Loucy (cell line): ENCODE data around the gene ABCC8.

Source experiments
- H2AFZ ChIP-seq: fragments of 200-600 bp; sonication (generic); 2 replicates; pipeline ENCODE4 v1.6.0; 2016; ENCODE audit warnings: antibody characterized with exemption, mild to moderate bottlenecking, low read length, moderate library complexity
- H3F3A ChIP-seq: fragments of 200-600 bp; 2 replicates; pipeline ENCODE4 v1.6.0; 2016; ENCODE audit warnings: antibody characterized with exemption, low read depth, mild to moderate bottlenecking
- H3K27me3 ChIP-seq: fragments of 200-600 bp; sonication (generic); 2 replicates; pipeline ENCODE4 v1.6.1; 2014; ENCODE audit warnings: low read length, mild to moderate bottlenecking; ENCODE audit not compliant: insufficient read depth, poor library complexity, severe bottlenecking
- H3K36me3 ChIP-seq: fragments of 200-600 bp; sonication (generic); 2 replicates; pipeline ENCODE4 v1.6.1; 2016; ENCODE audit warnings: low read length; ENCODE audit not compliant: insufficient read depth
- H3K4me1 ChIP-seq: fragments of 200-600 bp; sonication (generic); 2 replicates; pipeline ENCODE4 v1.5.1; 2014; ENCODE audit warnings: low read length, mild to moderate bottlenecking; ENCODE audit not compliant: insufficient read depth, poor library complexity, severe bottlenecking
- H3K4me2 ChIP-seq: fragments of 200-600 bp; sonication (generic); 2 replicates; pipeline ENCODE4 v1.6.0; 2014; ENCODE audit warnings: antibody characterized with exemption, low read length, low read depth, mild to moderate bottlenecking; ENCODE audit not compliant: poor library complexity, severe bottlenecking
- H3K4me3 ChIP-seq: fragments of 200-600 bp; sonication (generic); 2 replicates; pipeline ENCODE4 v1.5.1; 2014; ENCODE audit warnings: low read length, mild to moderate bottlenecking, mixed read lengths; ENCODE audit not compliant: poor library complexity, severe bottlenecking
- H3K79me2 ChIP-seq: fragments of 200-600 bp; sonication (generic); 2 replicates; pipeline ENCODE4 v1.6.1; 2014; ENCODE audit warnings: low read length; ENCODE audit not compliant: insufficient read depth
- H3K9ac ChIP-seq: fragments of 200-600 bp; sonication (generic); 2 replicates; pipeline ENCODE4 v1.6.0; 2014; ENCODE audit warnings: mild to moderate bottlenecking, low read depth, low read length, moderate library complexity; ENCODE audit not compliant: poor library complexity, severe bottlenecking
- H3K9me2 ChIP-seq: fragments of 200-600 bp; sonication (generic); replicated peaks from 2 replicates; pipeline ENCODE4 v1.6.1; 2016; ENCODE audit warnings: low read depth, low read length, mixed read lengths
- H3K9me3 ChIP-seq: fragments of 200-600 bp; sonication (generic); 2 replicates; pipeline ENCODE4 v1.6.1; 2014; ENCODE audit warnings: mild to moderate bottlenecking, antibody characterized with exemption, low read length, low read depth; ENCODE audit not compliant: insufficient read depth
- H4K20me1 ChIP-seq: fragments of 200-600 bp; sonication (generic); 2 replicates; pipeline ENCODE4 v1.6.0; 2014; ENCODE audit warnings: antibody characterized with exemption, low read length, mild to moderate bottlenecking; ENCODE audit not compliant: insufficient read depth, poor library complexity, severe bottlenecking
- CTCF ChIP-seq: fragments of 200-600 bp; sonication (generic); conservative IDR thresholded peaks from 2 replicates; pipeline ENCODE4 v1.5.1; 2014; ENCODE audit warnings: mild to moderate bottlenecking, antibody characterized with exemption, low read length
- EZH2phosphoT487 ChIP-seq: fragments of 200-600 bp; IDR thresholded peaks from 2 replicates; pipeline ENCODE4 v1.6.1; 2018; ENCODE audit warnings: antibody characterized with exemption, mild to moderate bottlenecking, moderate library complexity, borderline replicate concordance

Gene ABCC8

GRCh38 chr11:17431139-17431538 is 45.5 kb downstream of the ABCC8 start:
- Histone ChIP-seq H3K4me1 (peaks cover 21% of the 10 kb centered on the region), H3K4me3 (no peak overlapping the region), H3K9me2 (no peaks in the 10 kb centered on the region), H3K79me2 (no peaks in the 10 kb centered on the region), H3F3A (no peaks in the 10 kb centered on the region), H2AFZ (no peak overlapping the region), H3K27me3 (no peaks in the 10 kb centered on the region), H3K9me3 (no peaks in the 10 kb centered on the region), H3K9ac (no peak overlapping the region), H3K36me3 (no peaks in the 10 kb centered on the region), H4K20me1 (no peaks in the 10 kb centered on the region), H3K4me2 (no peak overlapping the region)
- no peak for TF ChIP-seq EZH2phosphoT487
- no peak for TF ChIP-seq CTCF

- no peaks in the 10 kb centered on the region for H3F3A ChIP-seq
- no peak overlapping the region for H3K4me3 ChIP-seq
These were observed 46.0 kb downstream of the ABCC8 start for GRCh38 chr11:17430616-17431015.

GRCh38 chr11:17428925-17429324 is 47.7 kb downstream of the ABCC8 start:
- H3K9ac ChIP-seq, result no peak overlapping the region
- no peak overlapping the region for H3K4me2 ChIP-seq
- no peaks in the 10 kb centered on the region for H3F3A ChIP-seq
- no peaks in the 10 kb centered on the region for H3K27me3 ChIP-seq
- no peaks in the 10 kb centered on the region for H3K9me2 ChIP-seq
- peaks cover 16% of the 10 kb centered on the region for H3K4me1 ChIP-seq
- no peaks in the 10 kb centered on the region for H4K20me1 ChIP-seq
- no peak overlapping the region for H3K4me3 ChIP-seq
- H2AFZ ChIP-seq, result no peak overlapping the region
- H3K79me2 ChIP-seq, result no peaks in the 10 kb centered on the region
- no peaks in the 10 kb centered on the region for H3K36me3 ChIP-seq
- TF ChIP-seq CTCF, result no peak
- TF ChIP-seq EZH2phosphoT487, result no peak
- no peaks in the 10 kb centered on the region for H3K9me3 ChIP-seq

More at GRCh38 chr11:17430616-17431015, 46.0 kb downstream of the ABCC8 start:
- H3K4me1 ChIP-seq, result peaks cover 21% of the 10 kb centered on the region
- no peak for TF ChIP-seq CTCF
- TF ChIP-seq EZH2phosphoT487, result no peak
- H4K20me1 ChIP-seq, result no peaks in the 10 kb centered on the region
- H3K4me2 ChIP-seq, result no peak overlapping the region
- no peak overlapping the region for H2AFZ ChIP-seq
- H3K79me2 ChIP-seq, result no peaks in the 10 kb centered on the region
- H3K9me2 ChIP-seq, result no peaks in the 10 kb centered on the region
- H3K36me3 ChIP-seq, result no peaks in the 10 kb centered on the region
- no peak overlapping the region for H3K9ac ChIP-seq
- H3K27me3 ChIP-seq, result no peaks in the 10 kb centered on the region
- H3K9me3 ChIP-seq, result no peaks in the 10 kb centered on the region
